ENCODE results near the gene PRDX3.

The PRDX3 gene

GRCh38 chr10:119177708-119178371 is 772 bp downstream of the PRDX3 start:
- DNase-seq (ENCODE audit: low spot score): no peak
- peak overlapping the region; percentile 92 to 97 for H3K27ac ChIP-seq
- H3K4me3 ChIP-seq: peak overlapping the region; percentile 79
- no peak for TF ChIP-seq CTCF (IDR thresholded peaks at IDR 0.05)

GRCh38 chr10:119176166-119176565 is 2.4 kb downstream of the PRDX3 start:
- no peak for DNase-seq (ENCODE audit: low spot score)
- Histone ChIP-seq H3K27ac (no peak overlapping the region), H3K4me3 (no peak overlapping the region)
- no peak for TF ChIP-seq CTCF (IDR thresholded peaks at IDR 0.05)

- no peak overlapping the region for H3K27ac ChIP-seq
- TF ChIP-seq CTCF (IDR thresholded peaks at IDR 0.05): no peak
These were observed 4.5 kb downstream of the PRDX3 start for GRCh38 chr10:119174109-119174508.

GRCh38 chr10:119167041-119167440 is 11.6 kb downstream of the PRDX3 start:
- no peak for TF ChIP-seq CTCF (IDR thresholded peaks at IDR 0.05)
- DNase-seq (ENCODE audit: low spot score): no peak
- no peak overlapping the region for H3K27ac ChIP-seq
- no peak overlapping the region for H3K4me3 ChIP-seq

More at GRCh38 chr10:119174109-119174508, 4.5 kb downstream of the PRDX3 start:
- no peak for DNase-seq (ENCODE audit: low spot score)
- H3K4me3 ChIP-seq: no peak overlapping the region

GRCh38 chr10:119166564-119166963 is 12.0 kb downstream of the PRDX3 start:
- peak overlapping the region in 1 of 2 donors; percentile 90 for H3K27ac ChIP-seq
- no peak for DNase-seq (ENCODE audit: low spot score)
- no peak for TF ChIP-seq CTCF (IDR thresholded peaks at IDR 0.05)
- H3K4me3 ChIP-seq: peak overlapping the region; percentile 95

- no peak for DNase-seq (ENCODE audit: low spot score)
- peak overlapping the region; percentile 81 to 90 for H3K27ac ChIP-seq
- H3K4me3 ChIP-seq: peak overlapping the region; percentile 95
- no peak for TF ChIP-seq CTCF (IDR thresholded peaks at IDR 0.05)
These were observed 12.5 kb downstream of the PRDX3 start for GRCh38 chr10:119166118-119166500.
